HG03097 (cell line): ENCODE data around the gene MACROD2.
"Not testable (repeated sequence)": the region's sequence is repeated elsewhere in the genome, so short reads cannot be mapped to it uniquely, and the experiment has no call there.

Source experiments
- ATAC-seq: cut with Tn5 transposase; IDR thresholded peaks from one replicate; pipeline ENCODE4 v1.9.1; 2021; ENCODE audit not compliant: unreplicated experiment, low FRiP score

Gene MACROD2

GRCh38 chr20:14235355-14235754 is 240.0 kb downstream of the MACROD2 start:
- ATAC-seq, result no peak

- no peak for ATAC-seq
Observed at GRCh38 chr20:14245368-14245970, 250.2 kb downstream of the MACROD2 start.

DNA sequence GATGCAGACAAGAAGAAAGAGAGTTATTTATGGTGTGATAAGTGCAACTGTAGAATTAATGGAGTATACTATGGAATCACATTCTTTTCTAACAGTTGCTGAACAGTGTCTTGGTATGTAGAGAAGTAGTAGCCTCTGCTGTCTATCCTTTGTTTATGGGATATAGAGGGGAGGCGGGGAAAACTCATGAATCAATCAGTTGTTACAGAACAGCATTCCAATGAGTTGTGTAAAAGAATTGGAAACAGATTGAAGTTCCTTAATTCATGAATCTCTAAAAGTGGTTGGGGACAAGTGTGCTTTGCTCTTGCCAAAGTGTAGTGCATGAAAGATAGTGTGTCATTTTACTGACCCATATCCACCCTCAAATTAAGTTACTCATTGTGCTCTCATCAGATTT is 264.4 kb downstream of the MACROD2 start:
- no peak for ATAC-seq

- ATAC-seq, result no peak
Observed at GRCh38 chr20:14260367-14260766, 265.1 kb downstream of the MACROD2 start.

- no peak for ATAC-seq
Observed at GRCh38 chr20:14264869-14265268, 269.6 kb downstream of the MACROD2 start.

DNA sequence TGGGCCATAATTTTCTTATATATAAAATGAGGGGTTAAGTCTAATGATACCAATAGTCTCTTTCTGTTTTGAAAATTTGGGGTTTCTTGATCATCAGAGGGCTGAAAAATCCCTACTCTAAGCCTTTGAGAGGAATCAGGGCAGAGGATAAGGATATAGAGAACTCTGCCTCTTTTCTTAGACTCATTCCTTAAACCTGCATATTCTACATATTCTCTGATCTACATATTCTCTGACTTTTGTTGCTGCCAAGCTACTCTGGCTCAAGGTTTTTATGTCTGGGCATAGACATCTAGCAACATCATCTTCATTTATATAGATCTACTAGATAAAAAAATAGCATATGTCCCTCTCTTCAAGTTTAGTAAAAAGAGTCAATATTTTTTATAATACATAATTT is 270.9 kb downstream of the MACROD2 start:
- no peak for ATAC-seq

DNA sequence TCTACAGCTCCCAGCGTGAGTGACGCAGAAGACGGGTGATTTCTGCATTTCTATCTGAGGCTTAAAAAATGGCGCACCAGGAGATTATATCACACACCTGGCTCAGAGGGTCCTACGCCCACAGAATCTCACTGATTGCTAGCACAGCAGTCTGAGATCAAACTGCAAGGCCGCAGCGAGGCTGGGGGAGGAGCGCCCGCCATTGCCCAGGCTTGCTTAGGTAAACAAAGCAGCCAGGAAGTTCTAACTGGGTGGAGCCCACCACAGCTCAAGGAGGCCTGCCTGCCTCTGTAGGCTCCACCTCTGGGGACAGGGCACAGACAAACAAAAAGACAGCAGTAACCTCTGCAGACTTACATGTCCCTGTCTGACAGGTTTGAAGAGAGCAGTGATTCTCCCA is 275.4 kb downstream of the MACROD2 start:
- ATAC-seq, result not testable (repeated sequence)

- ATAC-seq, result no peak
Observed at GRCh38 chr20:14282140-14282539, 286.8 kb downstream of the MACROD2 start.

GRCh38 chr20:14284443-14284842 is 289.1 kb downstream of the MACROD2 start:
- ATAC-seq, result no peak

- no peak for ATAC-seq
Observed at GRCh38 chr20:14288341-14289330, 293.3 kb downstream of the MACROD2 start.

- no peak for ATAC-seq
Observed at GRCh38 chr20:14291502-14291901, 296.2 kb downstream of the MACROD2 start.

DNA sequence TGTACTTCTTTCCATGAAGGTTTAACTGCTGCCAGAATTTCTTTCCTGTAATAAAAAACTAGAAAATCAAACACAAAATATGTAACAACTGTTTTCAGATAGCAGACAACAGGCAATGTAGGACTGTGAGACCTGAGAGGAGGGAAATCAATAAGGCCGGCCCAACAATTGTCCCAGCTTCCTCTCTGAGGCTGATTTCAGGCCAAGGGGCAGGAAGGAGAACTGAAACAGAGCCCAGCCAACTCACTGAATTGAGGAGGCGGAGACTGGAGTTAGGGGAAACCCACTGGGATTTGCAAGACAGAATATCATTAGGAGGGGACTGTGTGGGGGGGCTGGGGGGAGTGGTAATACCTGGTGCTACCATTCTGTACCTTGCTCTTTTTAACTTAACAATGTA is 299.9 kb downstream of the MACROD2 start:
- no peak for ATAC-seq

DNA sequence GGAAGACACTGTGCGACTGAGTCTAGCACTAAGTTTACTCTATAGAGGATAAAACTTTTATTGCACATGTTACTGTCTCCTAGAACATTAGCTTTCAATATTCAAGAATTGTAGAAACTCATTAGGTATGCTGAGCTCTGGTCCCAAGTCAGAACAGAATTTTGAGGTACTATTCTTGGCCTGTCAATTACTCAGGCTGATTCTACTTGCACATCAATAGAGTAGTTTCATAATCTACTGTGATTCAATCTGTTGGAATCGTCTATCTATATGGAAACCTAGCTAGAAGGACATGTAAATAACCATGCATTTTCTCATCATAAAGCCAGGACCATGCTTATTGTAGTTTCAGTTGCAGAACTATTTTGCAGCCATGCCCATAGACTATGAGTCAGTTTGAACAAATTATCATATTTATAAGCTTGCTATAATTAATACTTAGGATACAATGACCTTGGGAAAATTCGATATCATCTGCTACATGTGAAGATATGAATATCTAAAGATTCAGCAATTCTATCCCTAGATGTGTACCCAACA is 300.5 kb downstream of the MACROD2 start:
- ATAC-seq, result no peak

GRCh38 chr20:14299831-14300230 is 304.5 kb downstream of the MACROD2 start:
- no peak for ATAC-seq

- no peak for ATAC-seq
Observed at GRCh38 chr20:14303106-14303505, 307.8 kb downstream of the MACROD2 start.

- ATAC-seq, result no peak
Observed at GRCh38 chr20:14303651-14304050, 308.3 kb downstream of the MACROD2 start.

DNA sequence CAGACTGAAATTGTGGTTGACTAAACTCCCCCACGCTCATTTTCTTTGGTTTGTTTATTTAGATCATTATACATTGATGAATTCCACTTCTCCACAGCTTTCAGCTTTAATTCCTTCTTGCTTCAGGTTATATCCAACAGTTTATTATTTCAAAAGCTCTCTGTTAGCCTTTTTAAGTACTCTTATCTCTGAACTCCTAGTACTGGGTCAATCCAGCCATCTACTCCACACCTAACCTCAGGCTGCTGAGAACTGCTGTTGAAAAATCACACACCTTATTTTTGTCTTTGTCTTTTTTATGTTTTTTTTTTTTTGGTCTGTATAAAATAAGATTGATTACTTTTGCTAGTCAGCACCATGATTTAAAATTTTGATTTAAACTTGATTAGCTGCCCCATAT is 309.2 kb downstream of the MACROD2 start:
- no peak for ATAC-seq

DNA sequence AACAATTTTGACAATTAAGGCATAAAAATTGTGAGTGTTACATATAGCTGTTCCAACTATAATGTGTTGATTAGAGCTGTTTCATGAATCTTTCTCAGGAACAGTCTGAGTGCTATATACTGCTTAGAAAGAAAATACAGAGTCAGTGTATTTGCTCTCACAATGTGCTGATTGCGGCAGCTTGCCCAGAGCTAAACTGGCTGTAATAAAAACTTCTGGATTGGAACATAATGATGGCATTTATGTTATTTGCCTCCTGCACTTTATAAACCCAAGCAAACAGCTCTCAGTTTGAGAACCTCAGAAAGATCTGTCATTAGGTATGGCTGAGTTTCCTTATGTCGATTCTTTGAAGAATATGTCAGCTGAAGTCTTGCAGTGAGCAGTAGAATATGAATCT is 312.6 kb downstream of the MACROD2 start:
- no peak for ATAC-seq

DNA sequence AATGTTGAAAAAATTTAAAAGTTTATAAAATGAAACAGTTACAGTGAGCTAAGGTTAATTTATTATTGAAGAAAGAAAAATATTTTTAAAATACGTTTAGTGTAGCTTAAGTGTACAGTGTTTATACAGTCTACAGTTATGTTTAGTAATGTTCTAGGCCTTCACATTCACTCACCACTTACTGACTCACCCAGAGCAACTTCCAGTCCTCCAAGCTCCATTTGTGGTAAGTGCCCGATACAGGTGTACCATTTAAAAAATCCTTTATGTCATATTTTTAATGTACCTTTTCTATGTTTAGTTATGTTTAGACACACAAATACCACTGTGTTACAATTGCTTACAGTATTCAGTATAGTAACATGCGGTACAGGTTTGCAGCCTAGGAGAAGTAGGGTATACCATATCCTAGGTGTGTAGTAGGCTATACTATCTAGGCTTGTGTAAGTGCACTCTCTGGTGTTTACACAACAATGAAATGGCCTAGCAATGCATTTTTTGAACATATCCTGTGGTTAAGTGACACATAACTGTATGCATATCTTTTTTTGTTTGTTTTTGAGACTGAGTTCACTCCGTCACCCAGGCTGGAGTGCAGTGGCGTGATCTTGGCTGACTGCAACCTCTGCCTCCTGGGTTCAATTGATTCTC is 315.8 kb downstream of the MACROD2 start:
- no peak for ATAC-seq

- ATAC-seq, result no peak
Observed at GRCh38 chr20:14312001-14312400, 316.7 kb downstream of the MACROD2 start.

DNA sequence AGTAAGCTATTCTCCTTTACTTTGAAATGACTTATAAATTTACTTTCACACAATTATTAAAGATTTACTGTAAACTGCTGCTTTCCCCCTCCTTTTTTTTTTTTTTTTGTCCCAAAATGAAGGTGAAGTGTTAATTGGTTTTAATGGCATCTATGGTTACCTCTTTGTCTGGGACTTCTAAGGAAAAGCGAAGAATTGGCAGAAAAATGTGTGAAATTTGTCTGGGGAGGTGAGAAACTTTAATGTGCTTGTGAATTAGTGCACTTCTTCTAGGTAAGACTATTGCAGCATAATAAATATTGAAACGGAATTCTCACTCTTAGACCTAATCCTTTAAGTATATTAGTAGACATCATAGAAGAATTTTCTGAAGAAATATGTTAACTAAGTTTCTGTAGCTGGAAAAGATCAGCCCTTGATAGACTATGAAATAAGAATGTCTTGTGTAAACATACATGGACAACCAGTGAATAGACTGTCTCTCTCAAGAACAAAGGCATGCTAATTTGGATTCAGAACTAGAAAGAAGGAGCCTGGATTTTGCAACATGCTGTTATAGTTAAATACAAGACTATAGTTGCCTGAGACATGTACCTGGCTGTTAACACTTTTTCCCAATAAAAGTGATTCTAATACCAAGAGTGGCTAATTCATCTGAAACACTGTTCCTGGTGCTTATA is 318.2 kb downstream of the MACROD2 start:
- ATAC-seq, result no peak
